ENCODE data around the gene RCBTB1. TPM values are rescaled to one million over a fixed set of nuclear protein-coding genes. Genes with fewer than 3 reads are reported as not detected.
"Not testable (repeated sequence)": the region's sequence is repeated elsewhere in the genome, so short reads cannot be mapped to it uniquely, and the experiment has no call there.

RCBTB1 gene
- polyA plus RNA-seq, 1 donor = 18.3 TPM

DNA sequence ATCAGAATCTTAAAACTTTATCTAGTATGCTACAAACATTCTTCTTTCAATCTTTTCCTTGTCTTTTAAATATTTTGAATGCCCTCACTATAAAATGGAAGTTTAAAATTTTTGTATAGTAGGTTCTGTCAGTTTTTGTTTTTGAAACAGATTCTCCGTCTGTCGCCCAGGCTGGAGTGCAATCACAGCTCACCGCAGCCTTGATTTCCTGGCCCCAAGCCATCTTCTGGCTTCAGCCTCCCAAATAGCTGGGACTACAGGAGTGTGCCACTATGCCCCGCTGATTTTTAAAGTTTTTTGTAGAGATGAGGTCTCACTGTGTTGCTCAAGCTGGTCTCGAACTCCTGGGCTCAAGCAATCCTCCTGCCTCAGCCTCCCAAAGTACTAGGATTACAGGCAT lies 68.9 kb downstream of the RCBTB1 start:
- no peak for DNase-seq (ENCODE audit: low read depth)

DNA sequence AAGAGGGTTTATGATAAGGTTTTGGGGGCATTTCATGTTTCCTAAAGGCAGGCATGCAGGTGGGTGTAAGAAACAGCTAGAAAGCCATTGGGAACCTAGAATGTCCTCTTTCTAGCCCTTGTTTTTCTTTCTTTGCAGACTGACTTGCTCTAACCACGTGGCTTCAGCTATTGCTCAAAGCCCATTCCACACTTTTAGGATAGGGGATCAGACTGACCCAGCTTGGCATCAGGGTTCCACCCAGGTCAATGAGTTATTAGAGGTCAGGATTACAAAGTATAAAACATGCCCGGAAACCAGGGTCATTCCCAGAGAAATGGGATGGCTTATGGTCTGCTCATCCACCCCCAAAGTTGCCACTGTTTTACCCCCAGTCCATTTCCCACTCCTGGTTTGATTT lies 72.8 kb downstream of the RCBTB1 start:
- no peak for DNase-seq (ENCODE audit: low read depth)

DNA sequence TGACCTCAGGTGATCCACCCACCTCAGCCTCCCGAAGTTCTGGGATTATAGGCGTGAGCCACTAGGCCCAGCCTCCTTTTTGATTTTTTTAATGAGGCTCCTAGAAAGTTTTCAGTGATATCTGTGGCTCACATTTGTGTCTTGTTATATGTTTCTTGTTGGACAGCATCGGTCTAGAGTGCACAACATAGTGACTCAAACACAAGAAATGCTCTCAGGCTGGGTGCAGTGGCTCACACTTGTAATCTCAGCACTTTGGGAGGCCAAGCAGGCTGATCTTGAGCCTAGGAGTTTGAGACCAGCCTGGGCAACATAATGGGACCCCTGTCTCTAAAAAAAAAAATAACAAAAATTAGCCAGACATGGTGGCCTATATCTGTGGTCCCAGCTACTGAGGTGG lies 81.4 kb downstream of the RCBTB1 start:
- no peak for DNase-seq (ENCODE audit: low read depth)

DNA sequence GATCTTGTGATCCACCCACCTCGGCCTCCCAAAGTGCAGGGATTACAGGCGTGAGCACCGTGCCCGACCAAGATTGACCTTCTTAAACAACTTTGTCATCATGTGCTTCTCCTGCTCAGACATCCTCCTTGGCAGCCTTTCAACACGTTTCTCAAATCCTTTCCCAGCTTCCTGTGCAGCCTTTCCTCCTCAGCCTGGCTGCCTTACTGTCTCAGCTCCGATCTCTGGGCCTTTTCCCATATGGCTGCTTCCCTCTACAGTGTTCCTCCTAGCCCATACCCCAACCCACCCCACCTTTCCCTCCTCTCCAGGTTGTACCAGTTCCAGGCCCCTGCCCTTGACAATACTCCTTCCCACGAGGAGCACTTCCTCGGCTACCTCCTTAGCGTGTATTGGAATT lies 82.4 kb downstream of the RCBTB1 start:
- DNase-seq (ENCODE audit: low read depth) = no peak

DNA sequence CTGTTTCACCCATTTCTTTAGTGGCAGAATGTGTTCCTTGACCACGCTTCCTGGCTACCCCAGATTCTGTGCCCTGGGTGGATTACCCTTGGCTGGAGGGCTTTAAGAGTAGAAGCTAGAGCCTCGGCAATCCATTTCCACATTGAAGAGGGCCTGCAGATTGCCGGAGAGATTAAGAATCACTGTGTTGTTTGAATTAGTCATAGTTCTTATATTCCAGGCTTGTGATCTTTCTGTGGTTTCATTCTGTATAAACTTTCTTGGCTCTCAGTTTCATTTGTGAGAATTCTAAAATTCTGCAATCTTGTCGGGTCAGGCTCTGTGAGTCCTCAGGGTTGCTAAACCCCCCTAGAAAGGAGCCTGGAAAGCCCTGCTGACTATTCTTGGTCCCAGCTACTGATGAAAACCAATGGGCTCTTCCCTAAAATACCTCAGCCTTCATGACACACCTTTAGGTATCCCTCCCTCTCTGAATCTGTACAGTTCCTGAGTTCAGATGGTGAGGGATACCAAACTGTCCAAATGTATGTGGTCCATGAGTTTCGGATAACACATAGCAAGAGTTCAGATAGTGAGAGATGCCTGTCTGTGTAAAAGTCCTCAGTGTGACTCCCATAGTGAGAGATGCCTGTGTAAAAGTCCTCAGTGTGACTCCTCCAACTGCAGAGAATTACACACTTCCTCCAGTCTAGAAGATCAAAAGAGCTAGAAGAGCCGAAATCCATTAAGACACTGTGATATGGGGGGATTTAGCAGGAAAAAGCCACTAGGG lies 85.3 kb downstream of the RCBTB1 start:
- no peak for DNase-seq (ENCODE audit: low read depth)

DNA sequence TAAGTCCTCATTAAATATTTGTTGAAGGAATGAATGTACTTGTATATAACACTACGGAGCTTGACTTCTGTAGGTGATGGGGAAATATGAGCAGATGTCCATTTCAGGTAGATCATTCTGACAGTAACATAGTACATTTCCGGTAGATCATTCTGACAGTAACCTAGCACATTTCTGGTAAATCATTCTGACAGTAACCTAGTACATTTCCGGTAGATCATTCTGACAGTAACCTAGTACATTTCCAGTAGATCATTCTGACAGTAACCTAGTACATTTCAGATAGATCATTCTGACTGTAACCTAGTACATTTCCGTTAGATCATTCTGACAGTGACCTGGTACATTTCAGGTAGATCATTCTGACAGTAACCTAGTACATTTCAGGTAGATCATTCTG lies 87.2 kb downstream of the RCBTB1 start:
- DNase-seq (ENCODE audit: low read depth) = no peak

DNA sequence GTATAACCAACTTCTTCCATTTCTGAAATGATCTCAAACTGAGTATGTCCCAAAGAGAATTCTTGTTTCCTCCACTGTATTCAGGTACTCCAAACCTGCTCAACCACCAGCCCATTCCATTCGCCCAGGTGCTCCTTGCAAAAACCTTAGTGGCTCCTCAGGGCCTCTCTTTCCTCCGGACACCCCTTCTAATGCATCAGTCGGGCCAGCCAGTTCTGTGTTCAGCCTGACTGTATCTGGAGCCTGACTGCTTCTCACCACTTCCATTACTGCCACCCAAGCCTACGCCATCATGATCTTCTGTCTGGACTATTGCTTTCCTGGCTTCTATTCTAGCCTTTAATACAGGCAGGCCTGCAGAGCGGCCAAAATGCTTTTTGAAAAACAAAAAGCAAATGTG lies 88.1 kb downstream of the RCBTB1 start:
- DNase-seq (ENCODE audit: low read depth) = no peak

DNA sequence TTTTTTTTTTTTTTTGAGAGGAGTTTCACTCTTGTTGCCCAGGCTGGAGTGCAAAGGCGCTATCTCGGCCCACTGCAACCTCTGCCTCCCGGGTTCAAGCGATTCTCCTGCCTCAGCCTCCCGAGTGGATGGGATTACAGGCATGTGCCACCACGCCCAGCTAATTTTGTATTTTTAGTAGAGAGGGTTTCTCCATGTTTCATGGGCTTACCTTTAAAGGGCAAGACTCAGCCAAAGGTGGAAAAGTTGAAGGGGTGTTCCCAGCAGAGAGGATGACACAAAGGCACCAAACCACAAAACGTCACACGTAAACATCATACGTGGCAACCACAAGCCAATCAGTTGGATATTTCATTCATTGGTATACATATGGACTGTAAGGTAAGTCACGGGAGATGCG lies 88.5 kb downstream of the RCBTB1 start:
- not testable (repeated sequence) for DNase-seq (ENCODE audit: low read depth)

DNA sequence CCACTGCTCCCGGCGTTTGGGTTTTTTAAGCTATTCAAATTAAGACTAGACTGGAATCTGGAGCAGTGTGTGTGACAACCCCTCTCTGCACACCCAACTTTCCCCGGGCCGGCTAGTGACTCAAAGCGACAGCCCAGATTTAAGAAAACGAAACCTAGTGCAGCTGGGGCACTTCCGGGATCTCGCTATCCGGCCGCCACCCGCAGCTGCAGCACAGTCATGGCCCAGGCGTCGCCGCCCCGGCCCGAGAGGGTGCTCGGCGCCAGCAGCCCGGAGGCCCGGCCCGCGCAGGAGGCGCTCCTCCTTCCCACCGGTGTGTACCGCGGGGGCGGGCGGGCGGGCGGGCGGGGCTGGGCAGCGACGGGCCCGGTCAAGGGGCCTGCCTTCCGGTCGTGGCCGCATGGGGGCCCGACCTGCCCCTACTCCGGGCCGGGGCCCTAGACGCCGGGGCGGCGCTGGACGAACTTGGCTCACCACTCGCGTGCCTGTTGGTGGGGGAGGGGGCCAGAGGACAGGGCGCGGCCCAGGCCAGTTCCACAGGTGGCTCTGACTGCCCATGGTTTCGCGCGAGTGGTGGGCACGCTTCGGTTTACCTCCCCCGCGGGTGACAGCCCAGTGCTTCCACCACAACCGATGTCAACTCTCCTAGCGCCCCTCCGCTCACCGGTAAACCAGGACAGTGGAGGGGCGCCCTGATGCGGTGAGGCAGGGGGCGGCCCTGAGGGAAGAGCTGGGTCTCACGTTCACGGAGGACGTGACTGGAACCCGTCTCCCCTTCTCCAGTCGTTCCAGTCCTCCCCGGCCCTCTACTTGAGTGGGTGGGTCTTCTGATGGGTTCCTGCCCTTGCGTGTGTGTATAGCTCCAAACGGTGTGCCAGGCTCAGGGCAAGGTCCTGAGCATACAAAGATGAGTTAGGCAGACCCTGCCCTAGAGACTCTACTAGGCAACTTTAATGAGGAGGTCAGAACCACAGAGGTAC lies 89.3 kb downstream of the RCBTB1 start, which contains the start of gene PHF11:
PHF11 (plus strand) TSS at position 171 of the 980 bp plus-strand sequence; CDS start at position 220, 49 bp downstream.
- DNase-seq (ENCODE audit: low read depth) = no peak

DNA sequence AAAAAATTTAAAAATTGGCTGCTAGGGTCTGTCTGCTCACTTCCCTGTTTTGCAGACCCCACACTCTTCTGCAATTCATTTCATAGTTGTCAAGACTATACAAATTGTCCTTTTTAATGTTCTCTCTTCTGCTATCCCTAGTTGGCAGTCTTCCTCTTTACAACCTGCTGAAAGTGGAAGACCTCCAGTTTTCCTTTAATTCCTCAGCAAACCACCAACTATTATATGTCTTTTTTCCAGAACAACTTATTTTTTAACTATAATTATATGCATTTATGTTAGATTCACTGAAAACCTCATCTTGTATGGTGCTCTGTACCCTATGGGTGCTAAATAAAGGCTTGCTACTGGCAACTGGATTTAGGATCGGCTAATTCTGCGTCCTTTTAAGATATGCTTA lies 90.7 kb downstream of the RCBTB1 start:
- no peak for DNase-seq (ENCODE audit: low read depth)

DNA sequence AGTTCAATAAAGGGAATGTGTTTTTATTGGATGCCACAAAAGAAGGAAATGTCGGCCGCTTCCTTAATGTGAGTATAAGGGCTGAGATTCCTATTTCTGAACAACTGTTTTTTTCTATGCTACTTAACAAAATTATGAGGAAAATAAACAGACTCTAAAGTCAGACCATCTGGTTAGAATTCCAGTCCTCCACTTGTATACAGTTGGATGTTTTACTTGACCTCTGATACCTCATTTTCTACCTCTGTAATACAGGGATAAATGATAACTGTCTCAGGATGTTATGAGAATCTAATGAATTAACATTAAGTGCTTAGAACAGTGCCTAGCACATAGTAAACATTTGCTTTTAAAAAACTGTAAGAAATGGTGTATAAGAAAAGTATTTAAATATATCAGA lies 96.8 kb downstream of the RCBTB1 start:
- no peak for DNase-seq (ENCODE audit: low read depth)

Other genes with a start within 250 kb of the RCBTB1 start
- 4.2 TPM for gene CAB39L, start 141.5 kb downstream of the RCBTB1 start, polyA plus RNA-seq (ENCODE audit: insufficient read length)
- 8.1 TPM for gene SETDB2, start 141.3 kb downstream of the RCBTB1 start, polyA plus RNA-seq (ENCODE audit: insufficient read length)
- gene PHF11, start 89.6 kb downstream of the RCBTB1 start, polyA plus RNA-seq (ENCODE audit: insufficient read length) = 21.5 TPM
- 0.40 TPM for gene ARL11, start 42.9 kb upstream of the RCBTB1 start, polyA plus RNA-seq (ENCODE audit: insufficient read length)
- 19.8 TPM for gene EBPL, start 105.9 kb upstream of the RCBTB1 start, polyA plus RNA-seq (ENCODE audit: insufficient read length)
- 40.0 TPM for gene KPNA3, start 207.1 kb upstream of the RCBTB1 start, polyA plus RNA-seq (ENCODE audit: insufficient read length)

Data from forelimb muscle (tissue), 1 donor.